B cell (primary cell): Measurements from ENCODE around the gene CCL11.

Source experiments
- EZH2 ChIP-seq: IDR thresholded peaks from 2 replicates; pipeline ENCODE4 v1.6.1; 2012; ENCODE audit warnings: borderline replicate concordance, low read depth, mild to moderate bottlenecking, moderate library complexity, low read length; ENCODE audit not compliant: insufficient read depth, poor library complexity, severe bottlenecking
- TF ChIP-seq, protein P1 (sequence below): fragments of 200-600 bp; IDR thresholded peaks from one replicate; pipeline ENCODE4 v1.8.0; 2022; ENCODE audit warnings: antibody characterized with exemption, mild to moderate bottlenecking

GRCh38 chr17:34275881-34276280 is 9.7 kb upstream of the CCL11 start:
- TF ChIP-seq, protein P1, sequence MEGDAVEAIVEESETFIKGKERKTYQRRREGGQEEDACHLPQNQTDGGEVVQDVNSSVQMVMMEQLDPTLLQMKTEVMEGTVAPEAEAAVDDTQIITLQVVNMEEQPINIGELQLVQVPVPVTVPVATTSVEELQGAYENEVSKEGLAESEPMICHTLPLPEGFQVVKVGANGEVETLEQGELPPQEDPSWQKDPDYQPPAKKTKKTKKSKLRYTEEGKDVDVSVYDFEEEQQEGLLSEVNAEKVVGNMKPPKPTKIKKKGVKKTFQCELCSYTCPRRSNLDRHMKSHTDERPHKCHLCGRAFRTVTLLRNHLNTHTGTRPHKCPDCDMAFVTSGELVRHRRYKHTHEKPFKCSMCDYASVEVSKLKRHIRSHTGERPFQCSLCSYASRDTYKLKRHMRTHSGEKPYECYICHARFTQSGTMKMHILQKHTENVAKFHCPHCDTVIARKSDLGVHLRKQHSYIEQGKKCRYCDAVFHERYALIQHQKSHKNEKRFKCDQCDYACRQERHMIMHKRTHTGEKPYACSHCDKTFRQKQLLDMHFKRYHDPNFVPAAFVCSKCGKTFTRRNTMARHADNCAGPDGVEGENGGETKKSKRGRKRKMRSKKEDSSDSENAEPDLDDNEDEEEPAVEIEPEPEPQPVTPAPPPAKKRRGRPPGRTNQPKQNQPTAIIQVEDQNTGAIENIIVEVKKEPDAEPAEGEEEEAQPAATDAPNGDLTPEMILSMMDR, result no peak
- TF ChIP-seq EZH2, result no peak
